ENCODE results near the gene ZBTB20. TPM values are rescaled to one million over a fixed set of nuclear protein-coding genes. Genes with fewer than 3 reads are reported as not detected.

The ZBTB20 gene
- total RNA-seq, 1 experiment from 2014 or later = 3.7 TPM

GRCh38 chr3:115098354-115099073 lies 48.6 kb downstream of the ZBTB20 start:
- intact Hi-C loops (cut with micrococcal nuclease) = loop anchor here (10.0 kb wide), 1 partner anchor 574 kb away; no protein-coding TSS in a partner anchor
- H3F3A ChIP-seq (ENCODE audit: low read length, unreplicated experiment) = no peaks in the 10 kb centered on the region
- no peak overlapping the region for H3K27ac ChIP-seq (ENCODE audit: low read length)
- no peaks in the 10 kb centered on the region for H3K79me2 ChIP-seq (ENCODE audit: low read length)
- BruUV-seq (replicated peaks) = no TSS peak
- no peak overlapping the region for H3K4me3 ChIP-seq (ENCODE audit: low read length)
- no peak overlapping the region for H3K4me2 ChIP-seq (ENCODE audit: low read length)
- H3K4me1 ChIP-seq (ENCODE audit: insufficient read depth, low read length) = 0 out of 2 replicates have a peak, but pooled peaks cover 3% of the 10 kb centered on the region
- DNase-seq (no peak), ATAC-seq (no peak)
- H3K27me3 ChIP-seq (ENCODE audit: low read length) = no peaks in the 10 kb centered on the region
- POLR2A ChIA-PET (ENCODE audit: unreplicated experiment) = no interaction called here
- H3K9me2 ChIP-seq (replicated peaks; ENCODE audit: low read length) = no peaks in the 10 kb centered on the region
- TF ChIP-seq CTCF (conservative IDR thresholded peaks at IDR 0.05; ENCODE audit: low read depth, low read length) (no peak), EZH2phosphoT487 (IDR thresholded peaks at IDR 0.05; ENCODE audit: borderline replicate concordance, low read length) (no peak), EZH2 (IDR thresholded peaks at IDR 0.05; ENCODE audit: low read length, unreplicated experiment) (no peak)
- no peaks in the 10 kb centered on the region for H3K9me3 ChIP-seq (ENCODE audit: low read length)
- H4K20me1 ChIP-seq (ENCODE audit: low read length) = no peaks in the 10 kb centered on the region
- H3K36me3 ChIP-seq (ENCODE audit: low read depth, low read length) = no peaks in the 10 kb centered on the region
- CTCF ChIA-PET = no interaction called here
- no peak overlapping the region for H2AFZ ChIP-seq (ENCODE audit: low read length)
- no peak overlapping the region for H3K9ac ChIP-seq (ENCODE audit: low read length)

GRCh38 chr3:115095236-115095635 lies 51.9 kb downstream of the ZBTB20 start:
- ATAC-seq = no peak

More at GRCh38 chr3:115095236-115095635, 51.9 kb downstream of the ZBTB20 start:
- Histone ChIP-seq H3F3A (ENCODE audit: low read length, unreplicated experiment) (no peaks in the 10 kb centered on the region), H3K4me1 (ENCODE audit: insufficient read depth, low read length) (0 out of 2 replicates have a peak, but pooled peaks cover 3% of the 10 kb centered on the region), H3K4me2 (ENCODE audit: low read length) (no peak overlapping the region), H2AFZ (ENCODE audit: low read length) (no peak overlapping the region), H3K4me3 (ENCODE audit: low read length) (no peak overlapping the region), H3K27me3 (ENCODE audit: low read length) (no peaks in the 10 kb centered on the region), H3K27ac (ENCODE audit: low read length) (no peak overlapping the region), H4K20me1 (ENCODE audit: low read length) (no peaks in the 10 kb centered on the region), H3K9ac (ENCODE audit: low read length) (no peak overlapping the region), H3K79me2 (ENCODE audit: low read length) (no peaks in the 10 kb centered on the region), H3K36me3 (ENCODE audit: low read depth, low read length) (no peaks in the 10 kb centered on the region), H3K9me2 (replicated peaks; ENCODE audit: low read length) (no peaks in the 10 kb centered on the region), H3K9me3 (ENCODE audit: low read length) (no peaks in the 10 kb centered on the region)
- DNase-seq = no peak
- ChIA-PET CTCF (no interaction called here), POLR2A (ENCODE audit: unreplicated experiment) (no interaction called here)
- intact Hi-C loops (cut with micrococcal nuclease) = loop anchor here (10.0 kb wide), 1 partner anchor 570 kb away; no protein-coding TSS in a partner anchor
- BruUV-seq (replicated peaks) = no TSS peak
- TF ChIP-seq EZH2phosphoT487 (IDR thresholded peaks at IDR 0.05; ENCODE audit: borderline replicate concordance, low read length) (no peak), CTCF (conservative IDR thresholded peaks at IDR 0.05; ENCODE audit: low read depth, low read length) (no peak), EZH2 (IDR thresholded peaks at IDR 0.05; ENCODE audit: low read length, unreplicated experiment) (no peak)

Data from PC-3 (cell line).